CD4-positive, alpha-beta T cell treated with Interferon gamma for 1 hour (primary cell): ENCODE data around the gene SLC47A1.
"Not testable (repeated sequence)": the region's sequence is repeated elsewhere in the genome, so short reads cannot be mapped to it uniquely, and the experiment has no call there.

Experiments used
- DNase-seq: peaks from one replicate; pipeline ENCODE4 v3.0.0-alpha.2; 2020

Gene SLC47A1

DNA sequence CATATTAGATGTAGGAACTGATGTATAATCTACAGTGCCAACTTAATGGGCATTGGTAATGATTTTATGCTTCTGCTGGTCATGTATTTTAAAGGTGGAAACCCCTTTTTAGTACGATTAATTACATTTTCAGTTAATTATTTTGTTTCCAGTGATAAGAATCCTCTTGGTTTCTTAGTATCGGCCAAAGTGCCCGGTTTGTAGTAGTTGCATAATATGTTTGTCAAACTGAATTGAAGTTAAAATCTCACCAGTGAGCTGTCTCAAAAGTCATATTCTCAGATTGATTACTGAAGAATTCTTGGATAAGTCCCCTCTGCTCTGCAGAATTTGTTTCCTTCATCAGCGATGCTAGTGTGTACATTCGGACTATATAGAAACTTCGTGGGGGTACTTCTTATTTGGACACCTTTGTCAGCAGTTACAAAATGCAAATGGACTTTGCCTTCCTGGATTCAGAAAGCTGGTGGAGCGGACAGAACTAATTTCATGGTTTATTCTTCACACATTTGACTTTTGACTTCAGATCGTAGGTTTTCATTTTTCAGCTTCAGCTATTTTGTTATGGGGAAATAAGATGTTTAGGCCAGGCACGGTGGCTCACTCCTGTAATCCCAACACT is 28.2 kb downstream of the SLC47A1 start:
- DNase-seq, result no peak

DNA sequence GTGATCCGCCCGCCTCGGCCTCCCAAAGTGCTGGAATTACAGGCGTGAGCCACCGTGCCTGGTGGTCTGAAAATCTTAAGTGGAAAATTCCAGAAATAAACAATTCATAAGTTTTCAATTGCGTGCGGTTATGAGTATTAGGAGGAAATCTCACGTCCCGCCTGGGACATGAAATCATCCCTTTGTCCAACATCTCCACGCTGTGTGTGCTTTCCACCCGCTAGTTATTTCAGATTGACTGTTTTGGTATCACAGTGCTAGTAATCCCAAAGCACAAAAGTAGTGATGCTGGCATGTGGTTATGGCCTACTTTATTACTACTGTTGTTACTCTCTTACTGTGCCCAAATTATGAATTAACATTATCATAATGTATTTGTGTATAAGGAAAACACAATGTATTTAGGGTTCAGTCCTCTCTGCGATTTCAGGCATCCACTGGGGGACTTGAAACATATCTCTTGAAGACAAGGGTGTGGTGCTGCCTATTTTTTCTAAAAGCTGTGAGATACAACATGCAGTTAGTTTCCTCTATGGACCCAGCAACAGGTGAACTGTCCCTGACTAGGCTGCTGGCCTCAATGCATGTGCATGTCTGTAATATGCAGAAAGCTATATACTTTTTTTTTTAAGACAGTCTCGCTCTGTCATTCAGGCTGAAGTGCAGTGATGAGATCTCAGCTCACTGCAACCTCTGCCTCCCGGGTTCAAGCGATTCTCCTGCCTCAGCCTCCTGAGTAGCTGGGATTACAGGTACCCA is 32.3 kb downstream of the SLC47A1 start:
- DNase-seq, result no peak

DNA sequence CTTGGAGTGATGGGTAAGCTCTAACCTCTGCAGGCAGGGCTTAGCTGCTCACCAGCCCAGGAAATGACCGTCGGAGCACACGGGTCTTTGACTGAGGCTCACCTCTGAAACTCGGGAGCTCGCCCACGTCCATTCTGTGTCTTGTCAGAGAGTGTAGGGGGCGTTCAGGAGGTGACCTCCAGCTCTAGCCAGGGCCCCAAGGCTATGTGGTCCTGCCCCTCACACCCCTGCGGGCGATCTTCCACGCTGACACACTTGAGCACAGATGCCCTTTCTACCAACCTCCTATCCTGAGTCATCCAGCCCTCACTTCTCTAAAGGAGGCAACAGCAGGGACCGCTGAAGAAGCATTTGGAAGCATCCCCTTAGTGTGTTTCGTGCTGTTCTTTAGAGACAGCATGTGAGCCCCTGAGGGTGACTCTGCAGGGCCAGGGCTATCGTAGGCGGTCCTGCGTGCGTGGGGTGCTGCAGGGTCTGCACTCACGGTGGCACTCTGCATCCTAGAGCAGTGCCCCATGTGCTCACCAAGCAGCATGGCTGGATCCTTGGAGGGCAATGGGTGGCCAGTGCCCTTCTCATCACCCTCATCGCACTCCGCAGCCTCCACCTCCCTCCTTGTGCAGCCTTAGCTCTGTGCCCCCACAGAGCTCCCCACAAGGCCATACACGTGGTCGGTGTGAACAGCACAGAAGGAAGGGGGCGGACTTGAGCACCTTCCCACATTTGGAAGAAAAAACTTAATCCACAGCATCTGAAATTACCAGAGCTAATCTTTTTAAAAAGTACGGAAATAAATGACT is 33.8 kb downstream of the SLC47A1 start:
- DNase-seq, result no peak

DNA sequence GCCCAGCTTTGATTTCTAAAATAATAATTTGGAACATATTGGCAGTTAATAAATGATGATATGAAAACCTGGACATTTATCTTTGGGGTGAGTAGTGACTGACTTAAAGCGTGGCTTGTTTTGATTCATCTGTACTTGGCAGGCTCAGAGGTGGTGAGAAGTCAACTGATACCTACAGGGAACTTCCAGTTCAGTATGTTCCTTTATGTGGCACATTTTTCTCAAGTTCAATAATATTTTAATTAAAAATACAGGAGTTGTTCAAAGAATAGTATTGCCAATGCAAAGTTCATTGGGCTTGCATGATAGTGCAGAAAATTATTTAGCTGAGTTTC is 34.3 kb downstream of the SLC47A1 start:
- DNase-seq, result no peak

DNA sequence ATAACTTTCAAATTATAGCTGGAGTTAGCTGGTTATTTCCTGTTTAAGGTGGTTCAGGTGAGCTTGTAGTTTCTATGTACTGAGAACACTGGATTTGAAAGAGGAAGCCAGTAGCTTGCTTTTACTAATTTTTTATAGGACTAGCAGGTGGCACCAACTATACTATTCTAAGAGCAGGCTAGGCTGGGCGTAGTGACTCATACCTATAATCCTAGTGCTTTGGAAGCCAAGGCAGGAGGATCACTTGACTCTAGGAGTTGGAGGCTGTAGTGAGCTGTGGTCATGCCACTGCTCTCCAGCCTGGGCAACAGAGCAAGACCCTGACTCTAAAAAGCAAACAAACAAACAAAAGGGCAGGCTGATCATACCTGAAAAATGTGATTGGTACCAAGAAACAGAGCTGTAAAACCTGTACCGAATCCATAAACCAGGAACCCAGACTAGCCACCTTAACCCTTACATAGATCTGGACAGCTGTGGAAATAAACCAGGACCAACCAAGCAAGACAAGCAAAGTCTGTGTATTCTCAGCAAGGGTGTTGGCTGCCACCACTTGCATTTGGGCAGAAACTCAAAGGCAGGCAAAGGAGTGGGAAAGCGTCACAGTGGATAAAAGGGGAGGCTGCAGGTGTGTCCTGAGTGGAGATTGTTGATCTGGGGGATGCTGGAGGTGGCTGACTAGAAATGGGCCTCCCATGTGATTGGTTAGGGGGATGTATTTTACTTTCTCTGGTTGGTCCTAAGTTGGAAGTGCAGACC is 36.3 kb downstream of the SLC47A1 start:
- DNase-seq, result no peak

DNA sequence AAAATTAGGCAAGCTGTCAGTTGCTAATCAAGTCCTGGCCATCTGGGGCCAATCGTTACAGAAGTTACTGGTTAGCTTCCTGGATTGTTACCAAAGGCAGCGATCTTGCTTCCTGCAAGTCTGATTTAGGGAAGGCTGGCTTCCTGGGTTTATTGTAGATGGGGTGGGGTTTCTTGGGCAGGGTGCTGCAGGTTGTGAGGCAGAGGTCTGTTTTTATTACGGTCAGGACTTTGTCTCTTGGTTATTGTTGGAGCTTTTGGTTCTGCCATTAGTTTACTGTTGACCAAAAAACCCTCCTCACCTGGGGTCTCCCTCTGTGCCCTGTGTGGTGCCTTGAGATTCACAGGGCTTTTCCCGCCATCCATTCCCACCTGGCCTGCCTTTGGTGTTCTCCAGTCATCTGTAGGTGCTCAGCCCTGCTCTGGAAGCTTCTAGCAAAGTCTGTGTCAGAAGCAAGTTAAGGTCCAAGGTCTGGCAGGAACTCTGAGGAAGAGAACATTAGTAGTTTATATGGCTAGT is 36.9 kb downstream of the SLC47A1 start:
- no peak for DNase-seq

DNA sequence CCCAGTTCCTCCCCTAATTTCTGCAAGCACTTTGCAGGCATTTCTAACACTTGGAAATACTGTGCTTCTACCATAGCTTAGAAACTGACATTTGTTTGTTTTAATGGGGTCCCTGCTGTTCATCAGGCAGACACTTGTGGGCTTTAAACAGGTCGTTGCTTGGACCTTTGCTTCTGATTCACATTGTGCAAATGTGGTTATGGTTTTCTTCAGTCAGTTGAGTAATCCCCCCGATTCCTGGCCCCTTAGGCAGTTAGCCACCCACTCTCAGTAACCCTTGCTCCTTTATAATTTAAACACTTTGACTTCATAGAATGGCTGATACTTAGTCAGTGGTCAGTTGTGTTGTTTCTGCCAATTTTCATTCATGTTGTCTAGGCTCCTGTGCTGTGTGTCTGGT is 39.4 kb downstream of the SLC47A1 start:
- DNase-seq, result no peak

DNA sequence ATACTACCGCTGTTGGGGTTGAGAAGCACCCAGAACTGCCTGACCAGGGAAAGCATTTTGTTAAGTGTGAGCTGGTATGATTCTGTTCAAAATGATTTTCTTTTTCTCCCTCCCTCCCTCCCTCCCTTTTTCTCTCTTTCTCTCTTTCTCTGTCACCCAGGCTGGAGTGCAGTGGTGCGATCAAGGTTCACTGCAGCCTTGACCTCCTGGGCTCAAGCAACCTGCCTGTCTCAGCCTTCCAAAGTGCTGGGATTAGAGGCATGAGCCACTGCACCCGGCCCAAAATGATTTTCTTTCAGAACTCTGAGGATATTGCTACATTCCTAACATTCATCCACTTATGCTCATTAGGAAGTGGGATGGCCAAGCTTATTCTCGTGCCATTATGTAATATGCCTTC is 41.3 kb downstream of the SLC47A1 start:
- no peak for DNase-seq

DNA sequence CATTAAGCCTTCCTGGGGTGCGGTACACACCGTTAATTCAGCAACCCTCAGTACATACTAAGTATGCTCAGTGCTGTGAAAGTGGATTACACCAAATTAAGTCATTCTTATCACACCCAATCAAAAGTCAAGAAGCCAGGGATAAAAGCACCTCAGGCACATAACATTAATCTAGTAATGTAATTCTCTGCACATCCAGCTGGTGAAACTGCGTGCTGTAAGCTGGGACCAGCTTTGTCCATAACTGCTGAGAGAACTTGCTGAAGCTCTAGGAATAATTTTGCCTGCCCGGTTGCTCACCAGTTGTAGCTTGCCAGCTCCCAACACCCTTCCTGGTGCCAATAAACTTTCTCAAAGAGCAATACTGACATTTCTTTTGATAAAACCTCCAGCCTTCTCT is 44.9 kb downstream of the SLC47A1 start:
- no peak for DNase-seq

DNA sequence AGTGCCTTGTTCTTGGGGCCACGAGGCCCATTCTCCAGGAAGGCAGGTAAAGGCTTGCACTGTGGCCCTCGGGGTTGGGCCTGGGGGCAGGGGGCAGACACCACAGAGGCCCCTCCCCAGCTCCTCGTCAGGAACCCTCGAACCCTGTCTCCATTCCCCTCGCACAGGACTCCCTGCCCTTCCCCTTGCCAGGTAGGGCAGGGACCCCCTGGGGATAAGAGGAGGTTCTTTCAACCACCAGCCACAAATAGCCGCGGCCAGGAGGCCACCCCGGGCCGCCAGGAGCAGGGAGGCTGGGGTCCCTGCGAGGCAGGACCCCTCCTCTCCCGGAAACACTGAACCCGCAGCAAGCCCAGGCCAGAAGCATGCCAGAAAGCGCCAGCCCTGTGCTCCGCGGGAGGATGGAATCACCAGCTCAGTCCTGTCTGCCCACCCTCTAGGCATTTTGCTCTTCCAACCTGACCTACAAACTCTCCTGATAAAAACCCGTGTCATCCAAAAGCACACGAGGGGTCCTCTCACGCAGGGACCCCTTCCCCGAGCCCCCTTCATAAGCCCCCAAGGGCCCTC is 45.6 kb downstream of the SLC47A1 start:
- DNase-seq, result no peak

DNA sequence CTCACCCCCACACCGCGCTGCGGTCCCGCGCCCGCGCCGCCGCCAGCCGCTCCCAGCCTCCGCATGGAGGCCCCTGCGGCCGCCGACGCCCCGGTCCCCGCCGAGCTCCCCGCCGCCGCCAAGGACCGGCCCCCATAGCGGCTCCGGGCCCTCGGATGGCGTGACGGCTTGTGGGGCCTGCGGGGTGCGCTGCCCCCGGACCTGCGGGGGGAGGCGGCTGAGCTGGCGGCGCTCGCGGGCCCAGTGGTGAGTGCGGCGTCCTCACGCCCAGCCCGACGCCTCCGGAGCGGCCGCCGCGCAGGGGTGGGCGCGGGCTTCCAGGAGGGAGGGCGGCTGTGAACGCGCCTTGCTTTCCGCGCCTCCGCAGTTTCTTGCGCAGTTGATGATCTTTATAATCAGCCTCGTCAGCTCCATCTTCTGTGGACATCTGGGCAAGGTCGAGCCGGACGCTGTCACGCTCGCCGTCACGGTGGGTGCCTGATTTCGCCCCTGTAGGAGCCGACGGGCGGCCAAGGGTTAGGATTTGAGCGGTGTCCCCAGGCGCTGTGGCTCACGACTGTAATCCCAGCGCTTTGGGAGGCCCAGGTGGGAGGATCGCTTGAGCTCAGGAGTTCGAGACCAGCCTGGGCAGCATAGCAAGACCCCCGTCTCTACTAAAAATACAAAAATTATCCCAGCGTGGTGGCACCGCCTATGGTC is 46.4 kb downstream of the SLC47A1 start:
- DNase-seq, result no peak

DNA sequence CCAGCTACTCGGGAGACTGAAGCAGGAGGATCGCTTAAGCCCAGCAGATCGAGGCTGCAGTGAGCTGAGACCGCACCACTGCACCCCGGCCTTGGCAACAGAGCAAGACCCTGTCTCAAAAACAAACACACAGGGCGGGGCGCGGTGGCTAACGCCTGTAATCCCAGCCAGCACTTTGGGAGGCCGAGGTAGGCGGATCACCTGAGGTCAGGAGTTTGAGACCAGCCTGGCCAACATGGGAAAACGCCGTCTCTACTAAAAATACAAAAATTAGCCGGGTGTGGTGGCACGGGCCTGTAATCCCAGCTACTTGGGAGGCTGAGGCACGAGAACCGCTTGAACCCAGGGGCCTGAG is 46.9 kb downstream of the SLC47A1 start:
- DNase-seq, result not testable (repeated sequence)

DNA sequence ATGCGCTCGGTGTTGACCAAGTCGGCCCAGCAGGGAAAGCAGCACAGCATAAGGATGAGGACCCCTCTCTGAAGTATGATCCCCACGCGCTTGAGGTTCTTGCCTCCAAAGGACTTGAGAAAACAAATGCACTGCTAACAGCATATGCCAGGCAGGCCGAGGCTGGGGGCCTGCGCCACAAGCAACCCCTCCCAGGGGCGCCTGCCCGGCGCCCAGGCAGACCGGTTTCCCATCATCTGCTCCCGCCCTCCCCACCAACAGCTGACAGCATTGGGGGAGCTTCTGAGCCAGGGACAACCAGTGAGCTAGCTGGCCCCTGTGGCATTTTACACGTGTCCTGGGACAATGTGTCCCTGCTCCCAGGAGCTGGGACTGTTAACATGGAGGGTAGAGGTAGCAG is 48.5 kb downstream of the SLC47A1 start:
- not testable (repeated sequence) for DNase-seq

DNA sequence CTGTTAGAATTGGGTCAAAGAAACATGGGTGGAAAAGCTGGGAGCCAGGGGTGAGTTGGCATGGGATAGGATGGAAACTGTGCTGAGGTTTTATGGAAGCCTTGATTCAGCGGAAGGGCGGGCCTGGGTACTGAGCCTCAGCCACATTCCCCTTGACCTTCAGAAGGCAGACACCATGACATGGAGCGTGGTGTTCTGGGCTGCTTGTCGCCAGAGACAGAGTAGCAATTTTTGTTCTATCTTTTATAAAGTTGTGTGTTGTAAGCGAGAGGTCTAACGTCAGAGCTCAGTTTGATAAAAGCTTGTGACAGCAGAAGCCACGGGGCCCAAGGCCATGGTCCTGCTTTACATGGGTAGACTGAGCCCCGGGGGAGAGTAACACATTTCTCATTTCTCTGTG is 50.2 kb downstream of the SLC47A1 start:
- DNase-seq, result no peak

DNA sequence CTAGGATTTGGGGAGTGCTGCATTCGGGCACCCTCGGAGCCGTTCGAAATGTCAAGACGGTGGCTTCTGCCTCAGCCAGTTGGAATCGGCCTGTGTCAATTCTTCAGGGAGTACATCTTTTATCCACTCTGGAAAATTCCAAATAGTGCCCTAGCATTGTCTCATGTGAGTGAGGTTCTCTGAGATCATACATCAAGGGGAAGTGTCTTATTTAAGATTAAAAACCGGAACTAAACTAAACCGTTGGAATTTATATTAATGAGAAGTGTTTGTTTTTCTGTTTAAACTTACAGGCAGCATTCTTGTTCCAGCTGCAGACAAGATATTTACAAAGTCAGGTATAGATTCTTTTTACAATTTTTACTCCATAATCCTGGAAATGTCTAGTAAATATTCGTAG is 56.8 kb downstream of the SLC47A1 start:
- no peak for DNase-seq

DNA sequence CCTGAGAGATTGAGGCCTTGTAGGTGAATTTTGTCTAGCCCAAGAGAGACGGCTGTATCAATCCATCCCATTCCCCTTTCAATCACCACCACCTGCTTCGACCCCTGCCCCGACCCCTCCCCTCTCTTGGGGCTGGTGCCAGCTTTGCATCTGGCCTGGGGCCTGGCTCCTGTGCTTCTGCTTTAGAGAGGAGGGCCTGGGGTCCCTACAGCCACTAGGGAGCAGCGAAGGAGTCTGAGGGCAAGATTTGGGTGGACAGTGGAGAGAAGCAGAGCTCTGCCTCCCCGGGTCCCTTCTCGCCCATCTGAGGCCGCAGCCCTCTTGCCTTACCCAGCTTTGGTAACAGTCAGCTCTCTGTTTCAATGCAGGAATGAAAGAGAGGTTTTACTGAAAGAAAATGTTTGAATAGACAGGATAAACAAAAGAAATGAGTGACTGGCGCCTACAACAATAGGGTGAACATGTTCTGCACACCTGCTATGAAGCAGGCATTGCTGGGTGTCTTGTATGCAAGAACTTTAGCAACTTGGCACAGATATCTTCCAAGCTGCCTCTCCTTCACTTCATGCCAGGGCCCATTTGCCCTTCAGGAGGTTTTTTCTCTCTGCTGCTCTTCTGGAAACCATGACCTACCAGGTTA is 57.4 kb downstream of the SLC47A1 start:
- DNase-seq, result no peak

DNA sequence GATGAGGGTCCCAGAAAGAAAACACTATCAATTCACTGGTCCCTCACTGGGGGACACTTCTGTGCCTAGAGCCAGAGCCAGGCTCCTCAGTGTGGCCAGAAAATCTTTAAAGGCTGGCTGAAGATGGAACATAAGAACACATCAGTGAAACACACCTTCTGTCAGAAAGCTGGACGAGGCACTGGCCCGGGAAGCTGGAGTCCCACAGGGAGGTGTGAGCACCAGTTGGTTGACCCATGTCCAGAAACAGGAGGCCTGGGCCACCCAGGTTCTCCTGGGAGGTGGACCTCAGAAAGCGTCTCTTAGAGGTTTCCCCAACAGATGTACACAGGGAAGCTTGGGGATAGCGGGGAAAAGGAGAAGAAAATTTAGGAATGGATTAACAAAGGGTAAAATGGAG is 58.7 kb downstream of the SLC47A1 start:
- DNase-seq, result no peak

DNA sequence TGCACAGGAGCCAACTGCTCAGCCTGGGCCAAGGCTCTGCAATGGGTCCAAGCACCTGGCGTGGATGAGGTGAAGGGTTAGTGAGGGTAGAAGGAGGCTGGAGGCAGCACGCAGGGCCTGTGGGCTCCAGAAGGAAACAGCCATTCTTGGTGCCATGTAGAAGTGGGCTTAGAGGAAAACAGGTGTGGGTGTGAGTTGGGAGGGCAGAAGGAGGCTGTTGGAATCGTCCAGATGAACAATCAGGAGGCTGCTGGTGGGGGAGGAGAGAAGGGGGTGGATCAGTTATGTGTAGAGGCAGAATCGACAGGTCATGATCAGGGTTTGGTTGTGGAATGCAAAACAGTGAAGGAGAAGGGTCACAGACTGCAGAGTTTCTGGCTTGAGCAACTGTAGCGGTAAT is 63.2 kb downstream of the SLC47A1 start:
- no peak for DNase-seq

DNA sequence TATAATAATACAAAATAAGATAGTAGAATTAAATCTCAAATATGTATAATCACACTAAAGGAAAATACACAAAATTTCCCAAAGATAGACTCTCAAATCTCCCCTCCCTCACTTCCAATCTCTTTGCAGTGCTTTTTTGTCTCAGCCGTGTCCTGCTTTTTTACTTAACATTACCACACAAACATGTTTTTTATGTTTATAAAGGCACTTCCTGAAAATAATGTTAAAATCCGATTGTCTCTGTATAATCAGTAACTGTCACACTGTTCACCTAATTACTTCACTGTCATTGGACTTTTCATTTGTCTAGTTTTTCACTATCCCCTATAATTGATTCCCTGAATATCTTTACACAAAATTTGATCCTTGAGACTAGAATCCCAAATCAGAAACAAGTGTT is 76.7 kb downstream of the SLC47A1 start:
- DNase-seq, result no peak

DNA sequence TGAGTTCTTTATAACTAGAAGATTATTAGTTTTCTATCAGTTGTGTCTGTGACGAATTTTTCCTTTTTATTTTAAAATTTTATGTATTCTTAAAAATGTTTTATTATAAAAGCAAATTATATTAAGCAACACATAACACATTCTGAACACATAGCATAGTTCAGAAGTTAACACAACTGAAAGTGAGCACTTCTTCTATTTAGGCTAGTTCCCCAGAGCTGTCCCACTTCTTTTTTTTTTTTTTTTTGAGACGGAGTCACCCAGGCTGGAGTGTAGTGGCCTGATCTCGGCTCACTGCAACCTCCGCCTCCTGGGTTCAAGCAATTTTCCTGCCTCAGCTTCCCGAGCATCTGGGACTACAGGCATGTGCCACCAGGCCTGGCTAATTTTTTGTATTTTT is 77.2 kb downstream of the SLC47A1 start:
- DNase-seq, result no peak

DNA sequence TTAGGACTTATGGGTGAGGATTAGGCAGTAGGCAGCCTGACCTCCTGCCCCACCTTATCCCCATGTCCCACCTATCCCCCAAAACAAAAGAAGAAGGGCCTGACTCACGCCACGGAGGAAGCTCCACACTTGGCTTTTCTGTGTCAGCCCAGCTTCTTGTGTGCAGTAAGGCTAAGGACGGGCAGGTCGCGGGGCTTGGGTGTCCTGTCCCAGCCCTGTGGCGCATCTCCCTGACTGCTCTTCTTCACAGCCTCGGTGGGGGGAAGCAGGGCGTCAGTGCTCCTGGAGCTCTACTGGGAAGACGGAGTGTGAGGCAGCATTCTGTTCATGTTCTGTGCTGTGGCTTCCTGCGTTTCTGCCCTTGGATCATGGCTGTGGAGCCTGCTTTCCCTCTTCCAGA is 80.3 kb downstream of the SLC47A1 start:
- no peak for DNase-seq

DNA sequence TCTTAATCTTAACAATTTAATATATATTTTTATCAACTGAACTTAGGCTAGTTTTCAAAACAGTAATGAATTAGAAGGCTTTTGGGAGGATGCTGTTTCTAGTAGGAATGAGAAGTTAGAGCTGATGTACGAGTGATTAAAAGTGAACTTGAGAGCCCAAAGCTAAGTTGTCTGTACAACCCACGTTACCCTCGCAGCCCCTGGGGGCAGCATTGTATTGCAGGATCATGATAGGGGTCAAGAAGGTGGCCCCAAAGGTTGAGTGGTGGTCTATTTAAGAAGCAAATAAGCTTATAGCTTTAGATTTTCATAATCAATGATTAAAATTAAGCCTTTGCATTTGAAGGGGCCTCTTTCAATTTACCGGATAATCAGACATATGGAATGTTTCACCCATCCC is 81.2 kb downstream of the SLC47A1 start:
- no peak for DNase-seq
